GM21717 (cell line): ENCODE data around the gene RUNX1.

ENCODE experiments used
- ATAC-seq: cut with Tn5 transposase; IDR thresholded peaks from one replicate; pipeline ENCODE4 v1.9.1; 2021; ENCODE audit warnings: mild to moderate bottlenecking, moderate library complexity; ENCODE audit not compliant: unreplicated experiment

The RUNX1 gene

GRCh38 chr21:34949499-34949898 lies 99.6 kb downstream of the RUNX1 start:
- ATAC-seq: no peak

- ATAC-seq: no peak
Measured at GRCh38 chr21:34949030-34949429, 100.1 kb downstream of the RUNX1 start.

- ATAC-seq: no peak
Measured at GRCh38 chr21:34948157-34948556, 100.9 kb downstream of the RUNX1 start.

- ATAC-seq: no peak
Measured at GRCh38 chr21:34946916-34947534, 102.1 kb downstream of the RUNX1 start.

GRCh38 chr21:34946385-34946840 lies 102.7 kb downstream of the RUNX1 start:
- no peak for ATAC-seq

GRCh38 chr21:34945288-34945687 lies 103.8 kb downstream of the RUNX1 start:
- ATAC-seq: no peak

- no peak for ATAC-seq
Measured at GRCh38 chr21:34944015-34944755, 104.9 kb downstream of the RUNX1 start.

- ATAC-seq: no peak
Measured at GRCh38 chr21:34942911-34943310, 106.2 kb downstream of the RUNX1 start.

- ATAC-seq: no peak
Measured at GRCh38 chr21:34941162-34941561, 107.9 kb downstream of the RUNX1 start.

GRCh38 chr21:34939673-34940331 lies 109.3 kb downstream of the RUNX1 start:
- no peak for ATAC-seq

GRCh38 chr21:34938089-34938764 lies 110.9 kb downstream of the RUNX1 start:
- no peak for ATAC-seq

- no peak for ATAC-seq
Measured at GRCh38 chr21:34936883-34937563, 112.1 kb downstream of the RUNX1 start.

GRCh38 chr21:34936371-34936789 lies 112.7 kb downstream of the RUNX1 start:
- ATAC-seq: no peak

GRCh38 chr21:34935898-34936297 lies 113.2 kb downstream of the RUNX1 start:
- no peak for ATAC-seq

- ATAC-seq: no peak
Measured at GRCh38 chr21:34935452-34935851, 113.7 kb downstream of the RUNX1 start.

- ATAC-seq: no peak
Measured at GRCh38 chr21:34934350-34934749, 114.8 kb downstream of the RUNX1 start.

GRCh38 chr21:34933609-34934335 lies 115.3 kb downstream of the RUNX1 start:
- ATAC-seq: peak; percentile 81

- ATAC-seq: no peak
Measured at GRCh38 chr21:34932233-34932632, 116.9 kb downstream of the RUNX1 start.

GRCh38 chr21:34930971-34931370 lies 118.1 kb downstream of the RUNX1 start:
- no peak for ATAC-seq

- no peak for ATAC-seq
Measured at GRCh38 chr21:34928637-34929036, 120.5 kb downstream of the RUNX1 start.
